ENCODE measurements around the gene SOX6. TPM values are rescaled to one million over a fixed set of nuclear protein-coding genes. Genes with fewer than 3 reads are reported as not detected.
"Not testable (repeated sequence)": the region's sequence is repeated elsewhere in the genome, so short reads cannot be mapped to it uniquely, and the experiment has no call there.

The SOX6 gene
- total RNA-seq, 1 donor = 0.10 TPM

DNA sequence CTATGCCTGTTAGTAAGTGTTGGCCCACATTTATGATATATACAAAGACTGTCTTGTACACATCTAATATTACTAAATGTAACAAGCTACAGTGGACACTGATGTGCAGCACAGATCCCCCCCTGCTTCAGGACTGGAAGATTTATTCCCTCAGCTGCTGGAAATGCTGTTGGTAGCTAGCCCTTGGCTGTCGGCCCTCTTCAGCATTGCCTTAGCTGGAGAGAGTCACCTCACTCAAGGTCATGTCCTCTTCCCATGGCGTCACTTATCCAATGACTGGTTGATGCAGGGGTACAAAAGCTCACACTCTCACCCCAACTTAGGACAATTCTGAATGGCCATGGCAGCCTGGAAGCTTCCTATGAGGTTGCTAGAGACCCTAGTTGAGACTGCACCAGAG is 312.7 kb downstream of the SOX6 start:
- no peaks in the 10 kb centered on the region for H3K9me3 ChIP-seq (ENCODE audit: low read depth, low read length)
- no peaks in the 10 kb centered on the region for H3K27me3 ChIP-seq (ENCODE audit: insufficient read depth, low read length)
- no peak overlapping the region for H3K4me3 ChIP-seq (ENCODE audit: low read length)
- no peaks in the 10 kb centered on the region for H3K4me1 ChIP-seq (ENCODE audit: insufficient read depth, low read length)

DNA sequence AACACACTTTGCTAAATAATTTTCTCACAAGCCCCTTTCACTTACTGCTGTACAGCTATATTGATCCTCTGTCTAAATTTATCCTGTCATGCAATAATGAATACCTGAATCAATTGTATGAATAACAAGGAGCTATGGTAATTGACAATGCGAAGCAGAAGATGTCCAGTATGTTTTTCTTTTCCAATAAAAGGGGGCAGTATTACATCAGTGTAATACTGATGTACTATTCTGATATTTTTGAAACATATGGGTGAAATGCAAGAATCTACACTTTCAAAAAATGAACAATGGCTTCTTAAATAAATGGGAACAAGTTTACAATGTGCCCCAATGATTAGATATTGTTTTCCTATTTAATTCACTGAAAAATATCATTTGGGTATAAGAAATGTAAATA is 315.1 kb downstream of the SOX6 start:
- Histone ChIP-seq H3K9me3 (ENCODE audit: low read depth, low read length) (no peaks in the 10 kb centered on the region), H3K4me3 (ENCODE audit: low read length) (no peak overlapping the region), H3K4me1 (ENCODE audit: insufficient read depth, low read length) (no peaks in the 10 kb centered on the region), H3K27me3 (ENCODE audit: insufficient read depth, low read length) (no peaks in the 10 kb centered on the region)

DNA sequence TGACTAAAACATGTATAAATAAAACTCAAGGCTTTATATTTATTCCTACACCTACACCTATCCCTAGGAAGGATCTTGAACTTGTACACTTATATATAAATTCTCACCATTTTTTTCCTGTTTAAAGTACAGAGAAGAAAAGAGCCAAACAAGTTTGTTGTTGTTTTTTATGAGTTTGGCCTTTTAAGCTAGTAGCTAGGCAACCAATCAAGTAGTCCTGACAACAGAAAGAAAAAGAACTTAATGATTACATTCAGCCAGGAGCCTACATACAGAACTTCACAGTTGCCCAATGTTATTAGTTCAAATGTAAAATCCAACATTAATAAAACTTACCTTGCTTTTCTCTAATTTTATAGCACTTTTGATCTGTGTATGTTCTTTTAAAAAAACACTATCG is 316.2 kb downstream of the SOX6 start:
- no peaks in the 10 kb centered on the region for H3K4me1 ChIP-seq (ENCODE audit: insufficient read depth, low read length)
- no peaks in the 10 kb centered on the region for H3K27me3 ChIP-seq (ENCODE audit: insufficient read depth, low read length)
- no peaks in the 10 kb centered on the region for H3K9me3 ChIP-seq (ENCODE audit: low read depth, low read length)
- H3K4me3 ChIP-seq (ENCODE audit: low read length) = no peak overlapping the region

DNA sequence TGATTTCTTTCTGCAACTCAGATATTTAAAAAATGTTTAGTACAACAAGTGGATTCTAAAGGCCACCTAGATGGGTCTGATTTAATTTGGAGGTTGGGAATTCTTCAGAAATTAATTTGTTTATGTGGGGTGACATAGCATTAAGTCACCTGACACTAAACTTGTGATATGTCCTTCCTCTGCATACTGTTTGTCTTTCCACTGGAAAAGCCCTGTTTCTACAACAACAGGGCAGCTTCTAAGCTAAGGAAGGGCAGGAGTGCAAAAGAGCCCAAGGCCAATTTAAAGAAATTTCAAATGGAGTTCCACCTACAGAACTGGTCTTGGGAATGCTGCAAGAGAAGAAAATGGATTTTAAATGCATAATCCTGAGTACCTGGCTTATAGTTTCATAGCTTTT is 319.2 kb downstream of the SOX6 start:
- Histone ChIP-seq H3K9me3 (ENCODE audit: low read depth, low read length) (no peaks in the 10 kb centered on the region), H3K4me3 (ENCODE audit: low read length) (no peak overlapping the region), H3K4me1 (ENCODE audit: insufficient read depth, low read length) (no peaks in the 10 kb centered on the region), H3K27me3 (ENCODE audit: insufficient read depth, low read length) (no peaks in the 10 kb centered on the region)

DNA sequence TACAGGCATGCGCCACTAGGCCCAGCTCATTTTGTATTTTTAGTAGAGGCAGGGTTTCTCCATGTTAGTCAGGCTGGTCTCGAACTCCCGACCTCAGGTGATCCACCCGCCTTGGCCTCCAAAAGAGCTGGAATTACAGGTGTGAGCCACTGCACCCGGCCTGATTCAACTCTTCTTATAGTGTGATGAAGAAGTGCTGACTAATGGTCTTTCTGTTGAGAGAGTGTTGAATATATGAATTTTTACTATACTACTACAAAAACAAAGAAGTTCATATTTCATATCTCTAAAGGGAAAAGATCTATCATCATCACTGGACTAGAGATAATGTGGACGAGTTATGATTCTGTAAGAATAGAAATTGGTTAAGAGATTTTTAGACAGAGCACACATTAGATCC is 320.1 kb downstream of the SOX6 start:
- H3K4me3 ChIP-seq (ENCODE audit: low read length) = no peak overlapping the region
- no peaks in the 10 kb centered on the region for H3K4me1 ChIP-seq (ENCODE audit: insufficient read depth, low read length)
- no peaks in the 10 kb centered on the region for H3K27me3 ChIP-seq (ENCODE audit: insufficient read depth, low read length)
- no peaks in the 10 kb centered on the region for H3K9me3 ChIP-seq (ENCODE audit: low read depth, low read length)

DNA sequence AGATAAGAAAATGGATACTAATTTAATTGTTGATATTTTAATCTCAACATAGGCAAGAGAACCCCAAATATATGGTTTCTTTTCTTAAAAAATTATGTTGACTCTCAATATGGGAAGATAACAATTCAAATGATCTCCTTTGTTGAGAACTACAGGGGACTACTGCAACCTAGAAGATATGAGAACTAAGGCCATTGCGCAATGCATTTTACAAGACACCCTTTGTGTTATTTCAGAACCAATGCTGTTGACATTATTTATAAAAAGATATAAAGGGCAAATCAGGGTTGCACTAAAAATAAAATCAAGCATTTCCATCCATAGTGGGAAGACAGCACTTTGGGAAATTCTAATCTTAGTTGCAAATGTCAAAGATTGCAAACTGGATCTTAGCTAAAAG is 322.3 kb downstream of the SOX6 start:
- no peaks in the 10 kb centered on the region for H3K9me3 ChIP-seq (ENCODE audit: low read depth, low read length)
- H3K27me3 ChIP-seq (ENCODE audit: insufficient read depth, low read length) = no peaks in the 10 kb centered on the region
- H3K4me1 ChIP-seq (ENCODE audit: insufficient read depth, low read length) = no peaks in the 10 kb centered on the region
- H3K4me3 ChIP-seq (ENCODE audit: low read length) = no peak overlapping the region

DNA sequence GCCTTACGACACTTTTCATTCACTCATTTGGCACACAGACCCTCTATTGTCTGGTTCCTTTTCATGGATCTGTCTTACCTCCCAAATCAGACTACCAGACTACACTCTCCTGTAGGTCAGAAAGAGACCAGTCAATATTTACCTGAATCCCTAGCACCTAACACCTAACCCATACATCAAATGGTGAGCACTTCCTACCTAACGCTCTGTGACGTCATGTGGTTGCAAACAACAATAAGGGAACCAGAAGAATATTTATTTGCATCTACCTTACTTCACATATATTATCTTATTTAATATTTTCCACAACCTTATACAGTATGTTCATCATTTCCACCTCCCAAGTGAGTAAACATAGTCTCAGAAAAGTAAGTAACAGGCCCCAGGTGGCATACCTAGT is 323.4 kb downstream of the SOX6 start:
- Histone ChIP-seq H3K4me1 (ENCODE audit: insufficient read depth, low read length) (no peaks in the 10 kb centered on the region), H3K9me3 (ENCODE audit: low read depth, low read length) (no peaks in the 10 kb centered on the region), H3K4me3 (ENCODE audit: low read length) (no peak overlapping the region), H3K27me3 (ENCODE audit: insufficient read depth, low read length) (no peaks in the 10 kb centered on the region)

DNA sequence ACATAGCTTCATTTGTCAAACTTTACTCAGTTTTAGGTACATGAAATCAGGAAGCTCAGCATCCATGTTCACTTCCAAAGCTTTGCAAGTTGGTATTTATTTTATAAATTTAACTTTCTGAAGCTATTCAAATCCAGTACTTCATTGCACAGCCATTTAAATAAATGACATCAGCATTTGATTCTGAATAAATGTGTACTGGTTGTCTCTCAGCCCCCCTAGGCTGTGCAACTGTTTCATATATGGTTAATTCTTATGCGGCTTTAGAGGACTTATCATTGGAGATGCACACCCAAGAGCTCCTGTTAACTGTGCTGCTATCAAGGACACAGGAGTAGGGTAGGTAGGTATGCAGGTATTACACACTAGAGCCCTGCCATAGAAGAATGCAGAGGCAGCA is 325.1 kb downstream of the SOX6 start:
- Histone ChIP-seq H3K9me3 (ENCODE audit: low read depth, low read length) (no peaks in the 10 kb centered on the region), H3K4me1 (ENCODE audit: insufficient read depth, low read length) (no peaks in the 10 kb centered on the region), H3K4me3 (ENCODE audit: low read length) (no peak overlapping the region), H3K27me3 (ENCODE audit: insufficient read depth, low read length) (no peaks in the 10 kb centered on the region)

DNA sequence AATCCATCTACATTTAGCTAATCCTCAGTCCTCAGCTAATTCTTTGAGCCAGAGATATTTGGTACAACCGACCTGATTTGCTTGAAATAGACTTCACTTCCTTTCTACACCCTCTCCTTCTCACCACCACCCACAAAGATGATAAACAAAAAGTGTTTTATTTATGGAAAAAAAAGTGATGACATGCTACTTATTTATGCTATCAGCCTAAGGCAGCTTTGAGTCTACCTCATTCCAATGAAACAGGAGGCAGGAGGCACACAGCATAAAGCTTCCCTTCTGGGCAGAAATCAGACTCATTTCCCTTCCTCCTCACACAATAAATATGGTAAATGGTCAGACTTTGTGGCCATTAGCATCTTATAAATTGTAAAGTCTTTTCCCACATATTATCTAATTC is 325.7 kb downstream of the SOX6 start:
- H3K27me3 ChIP-seq (ENCODE audit: insufficient read depth, low read length) = no peaks in the 10 kb centered on the region
- no peaks in the 10 kb centered on the region for H3K9me3 ChIP-seq (ENCODE audit: low read depth, low read length)
- H3K4me3 ChIP-seq (ENCODE audit: low read length) = no peak overlapping the region
- no peaks in the 10 kb centered on the region for H3K4me1 ChIP-seq (ENCODE audit: insufficient read depth, low read length)

DNA sequence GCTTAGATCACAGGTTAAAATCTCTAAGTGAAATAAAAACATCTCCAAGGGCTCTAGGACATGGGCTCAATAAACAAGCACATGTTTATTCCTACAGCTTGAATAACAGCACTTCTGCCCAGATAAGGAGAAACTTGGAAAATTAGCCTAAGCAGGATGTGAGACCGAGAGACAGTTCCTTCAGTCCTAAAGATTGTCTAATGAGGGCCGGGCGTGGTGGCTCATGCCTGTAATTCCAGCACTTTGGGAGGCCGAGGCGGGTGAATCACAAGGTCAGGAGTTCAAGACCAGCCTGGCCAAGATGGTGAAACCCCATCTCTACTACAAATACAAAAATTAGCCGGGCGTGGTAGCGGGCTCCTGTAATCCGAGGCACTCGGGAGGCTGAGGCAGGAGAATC is 327.2 kb downstream of the SOX6 start:
- not testable (repeated sequence) for H3K9me3 ChIP-seq (ENCODE audit: low read depth, low read length); H3K27me3 ChIP-seq (ENCODE audit: insufficient read depth, low read length); H3K4me1 ChIP-seq (ENCODE audit: insufficient read depth, low read length); H3K4me3 ChIP-seq (ENCODE audit: low read length)

DNA sequence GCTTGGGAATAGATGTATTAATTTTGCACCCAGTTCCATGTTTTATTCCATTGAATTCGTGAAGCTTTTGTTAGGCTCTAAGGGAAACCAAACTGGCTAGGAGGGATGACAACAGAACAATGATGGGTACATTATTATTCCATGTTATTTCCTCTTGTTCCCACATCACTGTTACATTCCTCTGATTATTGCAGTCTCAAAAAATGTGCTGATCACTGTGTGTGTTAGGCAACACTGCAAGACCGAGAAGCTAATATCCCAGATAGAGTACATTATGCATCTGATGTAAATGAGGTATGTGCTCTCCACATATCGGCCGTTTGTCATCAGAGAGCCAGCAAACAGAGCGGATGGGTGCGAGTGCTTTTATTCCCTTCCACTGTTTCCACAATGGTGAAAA is 327.9 kb downstream of the SOX6 start:
- H3K4me1 ChIP-seq (ENCODE audit: insufficient read depth, low read length) = no peaks in the 10 kb centered on the region
- no peak overlapping the region for H3K4me3 ChIP-seq (ENCODE audit: low read length)
- H3K27me3 ChIP-seq (ENCODE audit: insufficient read depth, low read length) = no peaks in the 10 kb centered on the region
- no peaks in the 10 kb centered on the region for H3K9me3 ChIP-seq (ENCODE audit: low read depth, low read length)

DNA sequence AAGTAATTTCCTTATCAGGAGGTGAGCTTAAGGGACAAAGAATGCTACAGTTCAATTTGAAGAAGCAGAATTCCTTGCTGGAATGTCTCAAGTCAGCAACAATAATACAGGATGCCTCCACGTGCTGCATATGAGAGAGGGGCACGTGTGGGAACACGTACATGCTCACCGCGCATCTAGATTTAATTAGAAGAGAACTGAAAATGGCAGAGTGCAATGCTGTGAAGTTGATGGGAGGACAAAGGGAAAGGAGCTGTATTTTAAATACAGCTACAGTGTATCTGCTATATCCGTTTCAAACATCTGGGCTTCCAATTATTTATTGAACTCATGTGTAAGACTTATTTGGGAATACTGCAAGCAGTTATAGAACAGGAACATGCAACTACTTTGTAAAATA is 328.7 kb downstream of the SOX6 start:
- Histone ChIP-seq H3K4me1 (ENCODE audit: insufficient read depth, low read length) (no peaks in the 10 kb centered on the region), H3K4me3 (ENCODE audit: low read length) (no peak overlapping the region), H3K27me3 (ENCODE audit: insufficient read depth, low read length) (no peaks in the 10 kb centered on the region), H3K9me3 (ENCODE audit: low read depth, low read length) (no peaks in the 10 kb centered on the region)

DNA sequence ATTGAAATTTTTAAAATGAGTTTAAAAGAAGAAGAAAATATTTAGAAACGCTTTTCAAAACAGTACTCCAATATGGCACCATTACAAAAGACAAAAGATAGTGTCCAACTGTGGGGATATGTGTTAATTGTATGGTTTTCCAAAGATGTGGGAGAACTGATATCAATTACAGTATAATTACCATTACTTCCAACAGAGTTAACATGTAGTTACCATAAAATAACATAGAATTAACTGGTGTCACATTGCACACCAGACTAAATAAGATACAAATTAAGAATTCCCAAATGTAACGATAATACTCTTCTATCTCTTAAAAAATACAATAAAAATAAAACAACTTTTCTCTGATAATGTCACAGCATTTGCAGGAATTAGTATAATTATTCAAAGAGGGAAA is 329.5 kb downstream of the SOX6 start:
- Histone ChIP-seq H3K27me3 (ENCODE audit: insufficient read depth, low read length) (no peaks in the 10 kb centered on the region), H3K4me3 (ENCODE audit: low read length) (no peak overlapping the region), H3K9me3 (ENCODE audit: low read depth, low read length) (no peaks in the 10 kb centered on the region), H3K4me1 (ENCODE audit: insufficient read depth, low read length) (no peaks in the 10 kb centered on the region)

DNA sequence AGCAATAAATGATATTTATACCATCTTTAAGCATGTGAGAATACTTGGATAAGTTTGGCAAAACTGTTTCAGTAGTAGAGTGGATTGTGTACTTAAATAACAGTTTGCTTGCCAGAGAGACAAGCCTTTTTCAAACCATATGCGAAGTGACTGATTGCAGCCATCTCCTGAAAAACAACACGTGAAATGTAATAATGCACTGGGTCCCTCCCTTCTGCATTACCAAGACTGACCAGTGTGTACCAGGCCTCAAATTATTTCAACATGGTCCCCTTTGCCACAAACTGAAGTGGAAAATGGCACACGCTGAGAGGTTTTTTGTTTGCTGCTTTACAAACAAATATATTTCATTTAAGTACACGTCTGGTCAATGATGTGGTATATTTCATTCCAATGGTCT is 337.4 kb downstream of the SOX6 start:
- Histone ChIP-seq H3K27me3 (ENCODE audit: insufficient read depth, low read length) (no peaks in the 10 kb centered on the region), H3K4me3 (ENCODE audit: low read length) (no peak overlapping the region), H3K4me1 (ENCODE audit: insufficient read depth, low read length) (no peaks in the 10 kb centered on the region), H3K9me3 (ENCODE audit: low read depth, low read length) (no peaks in the 10 kb centered on the region)

DNA sequence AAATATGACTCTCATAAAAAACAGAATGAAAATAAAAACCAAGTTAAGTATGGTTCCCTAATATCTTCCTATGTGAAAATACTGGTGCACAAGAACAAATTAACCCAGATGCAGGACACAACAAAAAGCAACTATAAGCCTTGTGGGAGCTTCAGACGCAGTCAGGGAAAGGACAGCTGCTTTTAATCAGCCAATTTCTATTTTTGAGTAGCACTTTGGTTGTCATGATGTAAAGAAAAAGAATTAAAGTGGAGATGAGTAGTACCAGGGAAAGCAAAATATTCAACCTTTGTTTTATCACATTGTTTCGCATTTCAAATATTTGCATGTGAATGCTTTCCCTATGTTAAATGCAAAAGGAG is 339.9 kb downstream of the SOX6 start:
- H3K9me3 ChIP-seq (ENCODE audit: low read depth, low read length) = no peaks in the 10 kb centered on the region
- H3K4me3 ChIP-seq (ENCODE audit: low read length) = no peak overlapping the region
- no peaks in the 10 kb centered on the region for H3K4me1 ChIP-seq (ENCODE audit: insufficient read depth, low read length)
- no peaks in the 10 kb centered on the region for H3K27me3 ChIP-seq (ENCODE audit: insufficient read depth, low read length)

DNA sequence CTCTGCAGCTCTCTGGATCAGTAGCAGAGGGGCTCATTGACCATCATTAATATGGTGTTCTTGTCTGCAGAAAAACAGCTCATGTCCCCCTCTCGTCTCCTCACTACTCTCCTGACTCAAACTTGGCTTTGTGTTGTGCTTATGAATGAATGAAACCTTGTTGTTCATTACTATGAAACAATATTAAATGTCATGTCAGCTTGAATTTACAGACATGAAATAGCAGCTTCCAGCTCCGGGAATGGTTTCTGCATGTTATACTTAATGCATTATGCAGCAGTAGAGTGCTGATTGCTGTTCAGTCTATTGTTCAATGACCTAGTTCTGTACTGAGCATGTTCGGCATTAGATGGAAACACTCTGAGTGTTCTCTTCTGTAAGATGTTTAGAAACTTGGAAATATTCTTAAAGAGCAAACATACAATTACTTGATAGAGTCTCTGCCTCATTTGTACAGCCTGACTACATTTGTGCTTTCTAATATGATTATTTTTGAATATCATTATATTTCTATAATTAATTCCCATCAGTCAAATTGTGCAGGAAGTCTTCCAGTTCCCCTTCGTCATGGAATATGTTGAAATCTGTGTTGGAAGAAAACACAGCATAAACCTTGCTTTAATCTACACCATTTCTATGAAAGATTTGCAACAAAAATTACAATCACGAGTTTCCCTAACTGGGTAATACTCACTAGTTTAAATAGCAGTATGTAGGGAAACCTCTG is 340.4 kb downstream of the SOX6 start:
- no peaks in the 10 kb centered on the region for H3K4me1 ChIP-seq (ENCODE audit: insufficient read depth, low read length)
- H3K9me3 ChIP-seq (ENCODE audit: low read depth, low read length) = no peaks in the 10 kb centered on the region
- H3K27me3 ChIP-seq (ENCODE audit: insufficient read depth, low read length) = no peaks in the 10 kb centered on the region
- no peak overlapping the region for H3K4me3 ChIP-seq (ENCODE audit: low read length)
